Activated B cell treated with CpG ODN at 0.5 μM for 24 hours (primary cell): ENCODE results near the gene SUCLA2. TPM values are rescaled to one million over a fixed set of nuclear protein-coding genes. Genes with fewer than 3 reads are reported as not detected.
"Not testable (repeated sequence)": the region's sequence is repeated elsewhere in the genome, so short reads cannot be mapped to it uniquely, and the experiment has no call there.

Source experiments
- ATAC-seq: fragments of 200-7000 bp; cut with Tn5 transposase; one replicate; pipeline ENCODE4 v1.10.0; 2021; ENCODE audit warnings: low read depth, mild to moderate bottlenecking, moderate library complexity
- CTCF ChIA-PET: fragments of 350-600 bp; sonication (Branson Sonifier 250); formaldehyde crosslinking; loops from one replicate; lab custom pipeline; 2021; ENCODE audit warnings: antibody characterized with exemption; lab: Charles Lee
- POLR2A ChIA-PET: fragments of 350-600 bp; sonication (Branson Sonifier 250); formaldehyde crosslinking; loops from one replicate; lab custom pipeline; 2021; ENCODE audit warnings: antibody characterized with exemption; lab: Charles Lee
- DNase-seq: peaks from one replicate; pipeline ENCODE4 v3.0.0; 2022
- H3K27ac Mint-ChIP-seq: one replicate; pipeline ENCODE4 v1.8.0; 2020; ENCODE audit warnings: mixed read lengths
- H3K27me3 Mint-ChIP-seq: one replicate; pipeline ENCODE4 v1.8.0; 2021; ENCODE audit warnings: mixed read lengths
- H3K36me3 Mint-ChIP-seq: one replicate; pipeline ENCODE4 v1.8.0; 2021; ENCODE audit warnings: low read depth, mixed read lengths
- H3K4me1 Mint-ChIP-seq: one replicate; pipeline ENCODE4 v1.8.0; 2021; ENCODE audit warnings: mixed read lengths
- H3K4me3 Mint-ChIP-seq: one replicate; pipeline ENCODE4 v1.8.0; 2020; ENCODE audit warnings: mild to moderate bottlenecking, mixed read lengths
- H3K9me3 Mint-ChIP-seq: one replicate; pipeline ENCODE4 v1.8.0; 2020; ENCODE audit warnings: mixed read lengths
- CTCF ChIP-seq: fragments of 200-600 bp; IDR thresholded peaks from one replicate; pipeline ENCODE4 v1.8.0; 2022; ENCODE audit warnings: antibody characterized with exemption, mild to moderate bottlenecking
- intact Hi-C: fragments of 100-400 bp; cut with micrococcal nuclease; formaldehyde crosslinking; loops from one replicate; pipeline ENCODE4 v1.15.1; 2024
- total RNA-seq: library from RNA; stranded (reverse); gene quantifications from 2 replicates; pipeline ENCODE4 v1.2.3, GENCODE V29; 2022

The SUCLA2 gene
- total RNA-seq, 1 donor from 2014 or later = 35.8 TPM

- no peak for TF ChIP-seq CTCF
- no peak overlapping the region for H3K4me3 Mint-ChIP-seq
- POLR2A ChIA-PET = no interaction called here
- H3K27ac Mint-ChIP-seq = no peak overlapping the region
- no peak for DNase-seq
- peaks cover 10% of the 10 kb centered on the region for H3K36me3 Mint-ChIP-seq
- intact Hi-C loops = no loop called here
- CTCF ChIA-PET = no interaction called here
- ATAC-seq = no peak
- no peaks in the 10 kb centered on the region for H3K4me1 Mint-ChIP-seq
- no peaks in the 10 kb centered on the region for H3K27me3 Mint-ChIP-seq
- no peaks in the 10 kb centered on the region for H3K9me3 Mint-ChIP-seq
Observed at GRCh38 chr13:48010698-48011097, 9.6 kb upstream of the SUCLA2 start.

- ChIA-PET POLR2A (no interaction called here), CTCF (no interaction called here)
- Mint-ChIP-seq H3K27me3 (no peaks in the 10 kb centered on the region), H3K9me3 (no peaks in the 10 kb centered on the region), H3K4me1 (no peaks in the 10 kb centered on the region), H3K36me3 (peaks cover 8% of the 10 kb centered on the region), H3K27ac (no peak overlapping the region), H3K4me3 (no peak overlapping the region)
- intact Hi-C loops = no loop called here
- no peak for ATAC-seq
- no peak for TF ChIP-seq CTCF
- DNase-seq = no peak
Observed at GRCh38 chr13:48009284-48009683, 8.2 kb upstream of the SUCLA2 start.

- no peak for ATAC-seq
- Mint-ChIP-seq H3K4me1 (peaks cover 5% of the 10 kb centered on the region), H3K27ac (no peak overlapping the region), H3K27me3 (no peaks in the 10 kb centered on the region), H3K36me3 (peaks cover 6% of the 10 kb centered on the region), H3K4me3 (no peak overlapping the region), H3K9me3 (no peaks in the 10 kb centered on the region)
- no peak for TF ChIP-seq CTCF
- intact Hi-C loops = no loop called here
- no peak for DNase-seq
- ChIA-PET CTCF (no interaction called here), POLR2A (no interaction called here)
Observed at GRCh38 chr13:48006396-48006795, 5.3 kb upstream of the SUCLA2 start.

- ATAC-seq (no peak), DNase-seq (no peak)
- no peaks in the 10 kb centered on the region for H3K9me3 Mint-ChIP-seq
- no peak for TF ChIP-seq CTCF
- ChIA-PET POLR2A (no interaction called here), CTCF (no interaction called here)
- no peak overlapping the region for H3K27ac Mint-ChIP-seq
- no peak overlapping the region for H3K4me3 Mint-ChIP-seq
- H3K27me3 Mint-ChIP-seq = no peaks in the 10 kb centered on the region
- peaks cover 21% of the 10 kb centered on the region for H3K4me1 Mint-ChIP-seq
- H3K36me3 Mint-ChIP-seq = peaks cover 6% of the 10 kb centered on the region
- intact Hi-C loops = no loop called here
Observed at GRCh38 chr13:48004201-48004600, 3.1 kb upstream of the SUCLA2 start.

- H3K4me1 Mint-ChIP-seq = peaks cover 28% of the 10 kb centered on the region
- H3K36me3 Mint-ChIP-seq = peaks cover 12% of the 10 kb centered on the region
- H3K27me3 Mint-ChIP-seq, H3K27ac Mint-ChIP-seq, ATAC-seq, DNase-seq, CTCF ChIA-PET, H3K9me3 Mint-ChIP-seq: not testable (repeated sequence)
- peak overlapping the region; percentile 95 for H3K4me3 Mint-ChIP-seq
- POLR2A ChIA-PET = interaction anchor here (2.9 kb wide), 1 partner anchor 36 kb away, joined by 10 read pairs; the partner anchor contains the start of gene NUDT15
- intact Hi-C loops = loop anchor here (1.0 to 2.0 kb wide), 2 partner anchors 35 to 1205 kb away; partner anchors contain the start of genes ESD and NUDT15
Observed at GRCh38 chr13:48001999-48002398, 926 bp upstream of the SUCLA2 start.
